Suprapubic skin (tissue), 4 donors: Measurements from ENCODE around the gene SPRY4.

Source experiments
- CTCF ChIP-seq, 2 donors: fragments of 200-600 bp in 1 of 2; fragments of 450-650 bp in 1 of 2; sonication (generic) in 1 of 2; IDR thresholded peaks; one replicate each; pipeline ENCODE4 v1.5.1; 2016 to 2019; ENCODE audit warnings: antibody characterized with exemption in 2 of 2, mild to moderate bottlenecking in 1 of 2, moderate library complexity in 1 of 2
- EP300 ChIP-seq: sonication (generic); formaldehyde crosslinking; IDR thresholded peaks from one replicate; pipeline ENCODE4 v1.6.1; 2017; ENCODE audit warnings: antibody characterized with exemption
- POLR2A ChIP-seq, 2 donors: fragments of 450-650 bp; IDR thresholded peaks; one replicate each; pipeline ENCODE4 v1.6.1; 2017; ENCODE audit warnings: antibody characterized with exemption in 2 of 2, mild to moderate bottlenecking in 2 of 2, moderate library complexity in 2 of 2
- POLR2AphosphoS5 ChIP-seq, 3 donors: sonication (generic); formaldehyde crosslinking; IDR thresholded peaks; one replicate each; pipeline ENCODE4 v1.6.1; 2017; ENCODE audit warnings: antibody characterized with exemption in 3 of 3

DNA sequence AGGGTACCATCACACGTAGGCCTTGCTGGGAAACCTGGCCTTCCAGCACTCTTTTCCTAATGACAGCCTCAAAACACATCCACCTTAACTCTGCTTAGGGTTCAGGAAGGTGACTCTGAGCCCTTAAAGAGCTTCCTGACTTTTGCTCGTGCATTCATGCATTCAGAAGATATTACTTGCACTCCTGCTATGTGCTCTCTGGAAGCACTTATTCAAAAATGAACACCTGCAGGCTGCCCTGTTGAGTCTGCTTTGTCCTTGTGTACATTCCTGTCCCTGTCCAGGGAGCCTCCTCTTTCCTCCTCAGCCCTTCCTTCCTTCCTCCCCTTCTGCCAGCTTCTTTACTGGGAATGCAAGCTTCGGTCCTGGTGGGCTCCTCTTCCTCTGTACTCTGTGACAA, 61.5 kb downstream of the SPRY4 start:
- TF ChIP-seq CTCF (IDR thresholded peaks at IDR 0.05) (no peak), EP300 (no peak), POLR2AphosphoS5 (IDR thresholded peaks at IDR 0.05) (no peak), POLR2A (IDR thresholded peaks at IDR 0.05) (no peak)
